Measurements from ENCODE around the gene BTNL8.

- TF ChIP-seq CTCF (IDR thresholded peaks at IDR 0.05), result no peak
- no peak for TF ChIP-seq POLR2A (IDR thresholded peaks at IDR 0.05)
- no peak for TF ChIP-seq POLR2AphosphoS5 (IDR thresholded peaks at IDR 0.05)
Measured at GRCh38 chr5:180873615-180874520, 25.1 kb upstream of the BTNL8 start.

Measured in transverse colon (tissue), 4 donors.